HG02763 (cell line): ENCODE measurements around the gene EPS8L2.
"Not testable (repeated sequence)": the region's sequence is repeated elsewhere in the genome, so short reads cannot be mapped to it uniquely, and the experiment has no call there.

Experiments used
- ATAC-seq: cut with Tn5 transposase; IDR thresholded peaks from one replicate; pipeline ENCODE4 v1.9.1; 2021; ENCODE audit warnings: mild to moderate bottlenecking, moderate library complexity; ENCODE audit not compliant: unreplicated experiment

The EPS8L2 gene

DNA sequence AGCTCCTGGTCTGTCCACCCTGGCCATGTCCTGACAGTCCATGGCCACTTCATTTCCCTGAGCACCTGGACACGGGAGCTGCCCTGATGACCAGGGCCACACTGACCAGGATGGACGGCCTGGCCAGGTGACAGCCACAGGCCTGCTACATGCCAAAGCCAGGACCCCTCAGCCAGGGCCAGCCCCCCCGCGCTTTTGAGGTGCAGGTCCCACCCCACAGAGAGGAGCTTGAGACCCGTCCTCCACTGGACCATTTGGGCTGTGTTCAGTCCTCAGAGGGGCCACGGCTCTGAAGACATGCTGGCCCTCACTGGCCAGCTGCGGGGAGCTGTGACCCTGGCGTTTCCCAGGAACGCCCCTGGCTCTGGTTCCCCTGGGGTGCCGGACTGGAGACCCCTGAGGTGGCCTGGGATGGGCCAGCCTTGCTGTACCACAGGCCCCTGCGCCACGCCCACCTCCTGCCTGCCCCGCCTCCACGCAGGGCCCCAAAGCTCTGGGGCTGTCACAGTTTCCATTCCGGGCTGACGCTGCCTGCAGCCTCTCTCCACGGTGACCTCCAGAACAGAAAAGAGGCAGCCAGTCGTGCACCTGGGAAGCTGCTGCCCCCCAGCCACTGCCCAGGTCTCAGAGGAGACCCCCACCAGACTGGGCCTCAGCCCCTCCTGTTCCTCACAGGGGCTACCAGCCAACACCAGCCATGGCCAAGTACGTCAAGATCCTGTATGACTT, 18.2 kb downstream of the EPS8L2 start:
- ATAC-seq = no peak

DNA sequence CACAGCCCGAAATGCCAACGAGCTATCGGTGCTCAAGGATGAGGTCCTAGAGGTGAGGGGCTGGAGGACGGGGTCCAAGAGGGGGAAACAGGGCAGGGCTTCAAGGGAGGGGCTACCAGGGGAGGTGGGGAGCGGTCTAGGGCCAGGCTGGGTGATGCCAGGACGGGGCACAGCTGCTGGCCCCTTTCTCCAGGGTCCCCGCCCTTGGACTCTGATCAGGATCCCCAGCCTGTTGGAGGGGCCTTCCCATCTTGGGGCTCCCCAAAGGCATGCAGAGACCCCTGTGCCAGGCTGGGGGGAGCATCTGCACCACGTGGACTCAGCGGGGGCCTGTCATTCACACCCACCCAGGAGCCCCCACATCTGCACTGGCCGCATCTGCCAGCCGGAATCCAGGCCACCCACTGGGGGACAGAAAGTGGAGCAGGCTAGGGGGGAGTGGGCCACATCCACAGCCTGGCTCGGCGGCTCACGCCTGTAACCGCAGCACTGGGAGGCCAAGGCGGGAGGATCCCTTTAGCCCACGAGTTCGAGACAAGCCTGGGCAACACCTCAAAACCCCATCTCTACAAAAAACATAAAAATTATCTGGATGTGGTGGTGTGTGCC, 18.9 kb downstream of the EPS8L2 start:
- no peak for ATAC-seq

DNA sequence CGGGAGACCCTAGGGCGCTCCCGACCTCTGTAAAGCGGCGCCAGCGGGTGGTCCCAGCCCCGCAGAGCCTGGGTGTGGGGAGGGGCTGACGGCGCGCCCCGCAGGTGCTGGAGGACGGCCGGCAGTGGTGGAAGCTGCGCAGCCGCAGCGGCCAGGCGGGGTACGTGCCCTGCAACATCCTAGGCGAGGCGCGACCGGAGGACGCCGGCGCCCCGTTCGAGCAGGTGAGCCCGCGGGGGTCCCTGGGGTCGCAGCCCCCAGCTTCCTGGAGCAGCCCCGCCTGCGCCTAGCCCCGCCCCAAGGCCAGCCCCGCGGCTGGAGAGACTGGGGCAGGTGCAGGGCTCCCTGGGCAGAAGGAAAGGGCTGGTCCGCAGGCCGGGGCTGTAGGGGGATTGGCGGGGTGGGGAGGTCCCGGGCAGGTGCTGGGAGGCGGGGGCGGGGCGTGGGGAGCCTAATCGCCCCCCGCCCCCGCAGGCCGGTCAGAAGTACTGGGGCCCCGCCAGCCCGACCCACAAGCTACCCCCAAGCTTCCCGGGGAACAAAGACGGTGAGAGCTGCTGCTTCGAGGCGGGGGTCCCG, 19.7 kb downstream of the EPS8L2 start:
- ATAC-seq = no peak

DNA sequence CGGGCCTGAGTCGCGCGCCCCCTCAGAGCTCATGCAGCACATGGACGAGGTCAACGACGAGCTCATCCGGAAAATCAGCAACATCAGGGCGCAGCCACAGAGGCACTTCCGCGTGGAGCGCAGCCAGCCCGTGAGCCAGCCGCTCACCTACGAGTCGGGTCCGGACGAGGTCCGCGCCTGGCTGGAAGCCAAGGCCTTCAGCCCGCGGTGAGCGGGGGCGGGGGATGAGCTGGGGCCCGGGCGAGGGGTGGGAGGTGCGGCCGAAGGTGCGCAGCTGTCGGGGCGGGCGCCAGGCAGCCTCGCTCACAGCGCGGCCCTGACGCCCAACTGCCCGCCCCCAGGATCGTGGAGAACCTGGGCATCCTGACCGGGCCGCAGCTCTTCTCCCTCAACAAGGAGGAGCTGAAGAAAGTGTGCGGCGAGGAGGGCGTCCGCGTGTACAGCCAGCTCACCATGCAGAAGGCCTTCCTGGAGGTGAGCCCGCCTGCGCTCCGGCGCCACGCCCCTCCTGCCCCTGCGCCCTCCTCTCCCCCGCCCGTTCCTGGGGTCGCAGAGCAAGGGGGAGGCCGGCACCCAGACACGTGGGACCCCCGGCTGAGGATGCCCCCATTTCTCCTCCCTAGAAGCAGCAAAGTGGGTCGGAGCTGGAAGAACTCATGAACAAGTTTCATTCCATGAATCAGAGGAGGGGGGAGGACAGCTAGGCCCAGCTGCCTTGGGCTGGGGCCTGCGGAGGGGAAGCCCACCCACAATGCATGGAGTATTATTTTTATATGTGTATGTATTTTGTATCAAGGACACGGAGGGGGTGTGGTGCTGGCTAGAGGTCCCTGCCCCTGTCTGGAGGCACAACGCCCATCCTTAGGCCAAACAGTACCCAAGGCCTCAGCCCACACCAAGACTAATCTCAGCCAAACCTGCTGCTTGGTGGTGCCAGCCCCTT, 20.5 kb downstream of the EPS8L2 start:
- no peak for ATAC-seq

DNA sequence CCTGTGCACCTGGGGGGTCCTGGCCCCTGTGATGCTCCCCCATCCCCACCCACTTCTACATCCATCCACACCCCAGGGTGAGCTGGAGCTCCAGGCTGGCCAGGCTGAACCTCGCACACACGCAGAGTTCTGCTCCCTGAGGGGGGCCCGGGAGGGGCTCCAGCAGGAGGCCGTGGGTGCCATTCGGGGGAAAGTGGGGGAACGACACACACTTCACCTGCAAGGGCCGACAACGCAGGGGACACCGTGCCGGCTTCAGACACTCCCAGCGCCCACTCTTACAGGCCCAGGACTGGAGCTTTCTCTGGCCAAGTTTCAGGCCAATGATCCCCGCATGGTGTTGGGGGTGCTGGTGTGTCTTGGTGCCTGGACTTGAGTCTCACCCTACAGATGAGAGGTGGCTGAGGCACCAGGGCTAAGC, 21.3 kb downstream of the EPS8L2 start:
- ATAC-seq = no peak

DNA sequence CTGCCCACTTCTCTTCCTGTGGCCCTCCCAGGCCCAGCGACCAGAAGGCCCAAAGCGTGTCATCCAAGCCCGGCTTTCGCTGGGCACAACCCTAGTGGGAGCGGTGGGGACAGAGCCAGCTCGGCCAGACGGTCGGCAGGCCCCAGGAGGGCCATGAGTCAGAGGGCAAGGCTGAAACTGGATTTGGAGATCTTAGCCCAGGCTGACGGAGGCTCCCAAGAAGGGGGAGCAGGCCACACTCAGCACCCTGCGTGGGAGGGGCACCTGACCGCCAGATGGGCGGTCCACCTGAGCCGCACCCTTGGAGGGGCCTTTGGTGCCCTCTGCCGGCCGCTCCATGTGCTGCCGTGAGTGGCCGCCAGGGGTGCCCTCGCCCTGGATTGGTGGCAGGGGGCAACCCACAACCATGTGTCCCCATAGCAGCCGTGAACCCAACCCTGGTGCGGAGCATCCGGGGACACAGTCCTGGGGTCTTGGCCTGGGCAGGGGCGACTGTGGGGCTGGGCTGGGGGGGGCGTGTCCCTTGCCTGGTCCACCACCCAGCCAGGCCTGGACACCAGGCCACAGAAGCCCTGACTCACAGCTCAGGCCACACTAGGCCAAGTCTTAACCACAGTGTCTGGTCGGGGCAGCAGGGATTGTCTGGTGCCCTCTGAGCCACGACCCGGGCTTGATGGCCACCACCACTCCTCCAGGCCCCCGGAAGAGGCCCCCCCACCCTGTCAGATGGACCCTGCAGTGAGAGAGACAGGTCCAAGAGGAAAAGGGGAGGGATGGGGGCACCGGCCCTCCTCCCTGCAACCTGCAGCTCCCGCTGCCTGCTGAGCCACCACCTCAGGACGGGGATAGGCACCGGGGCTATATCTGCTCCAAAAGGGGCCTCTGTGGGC, 22.1 kb downstream of the EPS8L2 start:
- peak; percentile 40 for ATAC-seq

DNA sequence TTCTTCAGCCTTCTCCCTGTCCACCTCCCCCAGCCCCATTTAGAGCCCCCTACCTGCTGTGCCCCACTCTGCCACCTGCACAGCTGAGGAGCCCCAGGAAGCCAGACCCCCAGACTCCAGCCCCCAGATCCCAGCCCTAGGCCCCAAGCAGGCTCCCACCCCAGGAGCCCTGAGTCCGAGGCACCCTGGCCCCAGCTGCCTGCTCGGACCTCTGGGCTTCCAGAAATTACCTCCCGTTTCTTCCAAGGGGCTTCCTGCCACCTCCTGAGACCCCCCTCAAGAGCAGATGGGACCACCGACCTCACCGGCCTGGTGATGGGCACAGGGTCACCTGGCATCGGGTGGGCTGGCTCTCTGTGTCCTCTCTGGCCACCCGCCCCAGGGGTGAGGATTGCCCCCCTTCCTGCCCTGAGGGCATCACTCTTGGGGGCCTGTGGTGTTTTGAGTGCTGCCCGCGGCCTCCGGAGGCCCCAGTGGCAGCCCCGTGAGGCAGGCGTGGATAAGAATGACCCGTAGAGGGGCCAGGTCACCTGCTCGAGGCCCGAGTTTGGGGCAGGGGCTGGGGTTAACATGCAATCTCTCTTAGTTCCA, 23.0 kb downstream of the EPS8L2 start:
- ATAC-seq = no peak

DNA sequence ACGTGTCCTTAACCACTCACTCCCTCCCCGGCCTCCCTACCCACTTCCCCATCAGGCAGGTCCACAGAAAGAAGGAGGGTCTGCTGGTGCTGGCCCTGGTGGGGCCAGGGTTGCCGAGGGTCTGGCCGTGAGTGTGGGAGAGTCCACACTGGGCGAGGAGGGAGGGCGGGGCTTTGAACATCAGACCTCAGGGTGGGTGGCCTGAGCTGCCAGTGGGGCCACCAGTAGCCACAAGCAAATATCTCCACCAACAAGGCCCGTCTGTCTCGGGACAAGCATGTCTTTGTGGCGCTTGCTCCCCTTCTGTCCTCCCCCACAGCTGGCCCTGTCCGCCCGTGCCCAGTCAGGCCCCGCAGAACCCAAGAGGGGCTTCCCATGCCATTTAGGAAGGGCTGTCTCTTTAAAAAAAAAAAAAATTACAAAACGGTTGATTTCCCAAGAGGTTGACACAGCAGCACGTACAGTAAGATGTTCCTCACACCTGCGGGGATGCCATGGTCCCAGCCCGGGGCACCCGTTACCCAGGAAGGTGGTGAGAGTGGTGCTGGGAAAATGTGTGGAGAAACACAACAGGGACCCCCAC, 23.6 kb downstream of the EPS8L2 start:
- ATAC-seq = no peak

DNA sequence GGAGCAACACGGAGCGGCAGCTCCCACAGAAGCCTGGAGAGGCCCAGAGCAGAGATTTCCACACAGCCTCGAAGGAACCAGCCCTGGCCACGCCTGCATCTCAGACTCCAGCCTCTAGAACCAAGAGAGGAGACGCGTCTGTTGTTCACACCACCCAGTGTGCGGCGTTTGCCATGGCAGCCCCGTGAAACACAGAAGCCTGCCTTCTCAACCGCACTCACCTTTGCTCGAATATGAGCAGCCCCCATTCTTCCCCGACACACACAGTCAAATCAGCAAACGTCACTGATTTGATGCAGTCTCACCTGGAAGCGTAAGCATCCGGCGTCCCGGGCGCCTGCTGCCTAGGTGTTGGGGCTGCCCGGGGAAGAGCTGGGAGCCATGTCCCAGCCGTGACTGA, 27.0 kb downstream of the EPS8L2 start:
- ATAC-seq = no peak

DNA sequence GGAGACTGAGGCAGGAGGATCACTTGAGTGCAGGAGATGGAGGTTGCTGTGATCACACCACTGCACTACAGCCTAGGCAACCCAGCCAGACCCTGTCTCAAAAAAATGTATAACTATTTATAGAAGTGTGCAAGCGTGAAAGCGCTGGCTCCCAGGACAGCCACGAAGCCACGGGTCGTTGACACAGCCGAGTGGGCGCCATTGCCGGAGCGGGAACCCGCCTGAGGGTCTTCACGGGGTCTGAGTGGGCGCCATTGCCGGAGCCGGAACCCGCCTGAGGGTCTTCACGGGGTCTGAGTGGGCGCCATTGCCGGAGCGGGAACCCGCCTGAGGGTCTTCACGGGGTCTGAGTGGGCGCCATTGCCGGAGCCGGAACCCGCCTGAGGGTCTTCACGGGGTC, 28.5 kb downstream of the EPS8L2 start:
- not testable (repeated sequence) for ATAC-seq

DNA sequence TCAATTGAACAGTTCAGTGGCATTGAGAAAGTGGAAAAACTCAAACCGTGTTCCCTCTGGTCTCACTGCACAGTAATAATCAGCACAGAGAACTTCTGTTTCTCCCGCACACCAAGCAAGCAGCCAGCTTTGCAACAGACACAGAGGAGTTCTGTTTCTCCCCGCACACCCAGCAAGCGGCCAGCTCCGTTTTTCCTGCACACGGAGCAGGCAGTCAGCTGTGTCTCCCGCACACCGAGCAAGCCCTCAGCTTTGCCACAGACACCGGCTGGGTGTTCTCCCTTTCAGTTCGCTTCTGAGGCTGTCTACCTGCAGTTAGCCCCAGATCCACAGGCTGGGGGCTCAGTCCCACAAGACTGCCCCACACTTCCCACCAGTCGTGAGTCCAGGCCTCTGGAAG, 31.3 kb downstream of the EPS8L2 start:
- no peak for ATAC-seq

DNA sequence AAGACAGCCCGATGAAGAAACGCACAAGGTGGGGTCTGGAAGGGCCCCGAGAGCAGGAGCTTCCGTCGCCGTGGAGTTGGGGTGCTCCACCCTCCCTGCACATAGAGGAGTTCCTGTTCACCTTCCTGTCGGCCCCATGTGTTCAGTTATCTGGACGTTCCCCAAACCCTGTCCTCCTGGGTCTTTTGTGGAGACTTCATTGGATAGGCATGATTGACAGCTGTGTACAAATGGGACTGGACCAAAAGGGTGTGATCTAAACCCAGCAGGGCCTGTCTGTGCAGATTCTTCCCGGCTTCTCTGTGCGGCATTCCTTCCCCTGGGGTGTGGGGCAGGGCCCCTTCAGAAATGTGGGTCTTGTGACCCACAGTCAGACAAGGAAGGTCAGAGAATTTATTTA, 31.9 kb downstream of the EPS8L2 start:
- ATAC-seq = not testable (repeated sequence)

DNA sequence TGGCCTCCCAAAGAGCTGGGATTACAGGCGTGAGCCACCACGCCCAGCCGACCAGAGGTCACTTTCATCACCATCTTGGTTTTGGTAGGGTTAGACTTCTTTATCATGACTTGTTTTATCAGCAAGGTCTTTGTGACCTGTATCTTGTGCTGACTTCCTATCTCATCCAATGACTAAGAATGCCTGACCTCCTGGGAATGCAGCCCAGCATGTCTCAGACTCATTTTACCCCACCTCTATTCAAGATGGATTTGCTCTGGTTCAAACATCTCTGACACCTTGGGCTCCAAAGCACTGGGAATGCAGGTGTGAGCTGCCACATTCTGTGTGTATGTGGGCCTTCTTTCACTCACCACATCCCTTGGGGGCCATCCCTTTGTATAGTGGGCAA, 36.1 kb downstream of the EPS8L2 start:
- no peak for ATAC-seq

DNA sequence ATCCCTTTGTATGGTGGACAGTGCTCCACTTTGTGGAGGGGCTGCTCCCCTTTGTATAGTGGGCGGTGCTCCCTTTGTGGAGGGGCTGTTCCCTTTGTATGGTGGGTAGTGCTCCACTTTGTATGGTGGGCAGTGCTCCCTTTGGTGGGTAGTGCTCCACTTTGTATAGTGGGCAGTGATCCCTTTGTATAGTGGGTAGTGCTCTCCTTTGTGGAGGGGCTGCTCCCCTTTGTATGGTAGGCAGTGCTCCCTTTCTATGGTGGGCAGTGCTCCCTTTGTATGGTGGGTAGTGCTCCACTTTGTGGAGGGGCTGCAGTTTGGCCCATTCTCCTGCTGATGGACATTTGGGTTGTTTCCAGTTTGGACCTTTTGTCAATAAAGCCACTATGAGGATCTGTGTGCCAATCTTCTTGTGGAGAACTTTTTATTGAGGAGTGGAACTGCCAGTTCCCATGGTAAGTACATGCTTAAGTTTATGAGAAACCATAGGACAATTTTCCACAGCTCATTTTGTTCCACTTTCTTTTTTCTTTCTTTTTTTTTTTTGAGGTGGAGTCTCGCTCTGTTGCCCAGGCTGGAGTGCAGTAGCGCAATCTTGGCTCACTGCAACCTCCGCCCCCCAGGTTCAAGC, 36.7 kb downstream of the EPS8L2 start:
- ATAC-seq = no peak

DNA sequence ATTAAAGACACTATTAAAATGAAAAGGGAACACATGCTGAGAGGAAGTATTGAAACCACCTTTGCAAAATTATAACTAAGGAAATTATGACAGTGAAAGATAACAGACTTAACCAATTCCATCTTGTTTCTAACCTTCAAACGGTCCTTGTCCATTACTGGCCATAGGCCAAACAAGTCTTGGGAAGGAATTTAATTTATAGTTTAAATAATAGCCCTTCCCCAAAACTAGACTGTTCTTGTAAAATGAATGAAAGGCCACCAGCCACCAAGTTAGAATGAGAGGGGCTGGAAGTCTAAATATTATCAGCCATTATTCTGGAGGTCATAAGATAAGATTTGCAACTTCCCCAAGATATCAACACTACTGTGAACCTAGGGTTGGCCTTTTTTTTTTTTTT, 39.4 kb downstream of the EPS8L2 start:
- no peak for ATAC-seq

DNA sequence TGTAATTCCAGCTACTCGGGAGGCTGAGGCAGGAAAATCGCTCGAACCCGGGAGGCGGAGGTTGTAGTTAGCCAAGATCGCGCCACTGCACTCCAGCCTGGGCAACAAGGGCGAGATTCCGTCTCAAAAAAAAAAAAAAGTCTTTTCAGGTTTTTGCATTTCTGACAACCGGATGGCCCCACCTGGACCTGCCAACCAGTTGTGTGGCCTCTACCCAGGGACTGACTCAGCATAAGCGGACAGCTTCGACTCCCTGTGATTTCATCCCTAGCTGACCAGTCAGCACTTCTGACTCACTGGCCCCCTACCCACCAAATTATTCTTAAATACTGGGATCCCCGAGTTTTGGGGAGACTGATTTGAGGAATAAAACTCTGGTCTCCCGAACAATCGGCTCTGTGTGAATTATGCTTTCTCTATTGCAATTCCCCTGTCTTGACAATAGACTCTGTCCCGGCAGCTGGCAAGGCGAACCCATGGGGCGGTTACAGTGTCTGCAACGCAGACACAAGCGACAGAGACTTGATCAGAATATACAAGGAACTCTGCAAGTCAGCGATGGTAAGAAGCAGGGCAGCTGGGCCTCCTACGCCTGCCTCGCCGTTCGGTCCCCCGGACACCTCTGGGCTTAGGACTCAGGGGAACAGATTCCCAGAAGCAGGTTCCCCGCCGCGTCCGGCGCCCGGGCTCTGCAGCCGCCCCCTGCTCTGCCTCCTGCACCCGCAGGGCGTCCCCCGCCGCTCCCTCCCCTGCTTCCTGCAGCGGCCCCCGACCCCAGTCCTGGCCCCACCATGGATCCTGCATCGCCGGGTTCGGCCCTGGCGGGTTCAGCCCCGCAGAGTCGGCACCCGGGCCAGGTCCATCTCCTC, 40.5 kb downstream of the EPS8L2 start:
- ATAC-seq = no peak

DNA sequence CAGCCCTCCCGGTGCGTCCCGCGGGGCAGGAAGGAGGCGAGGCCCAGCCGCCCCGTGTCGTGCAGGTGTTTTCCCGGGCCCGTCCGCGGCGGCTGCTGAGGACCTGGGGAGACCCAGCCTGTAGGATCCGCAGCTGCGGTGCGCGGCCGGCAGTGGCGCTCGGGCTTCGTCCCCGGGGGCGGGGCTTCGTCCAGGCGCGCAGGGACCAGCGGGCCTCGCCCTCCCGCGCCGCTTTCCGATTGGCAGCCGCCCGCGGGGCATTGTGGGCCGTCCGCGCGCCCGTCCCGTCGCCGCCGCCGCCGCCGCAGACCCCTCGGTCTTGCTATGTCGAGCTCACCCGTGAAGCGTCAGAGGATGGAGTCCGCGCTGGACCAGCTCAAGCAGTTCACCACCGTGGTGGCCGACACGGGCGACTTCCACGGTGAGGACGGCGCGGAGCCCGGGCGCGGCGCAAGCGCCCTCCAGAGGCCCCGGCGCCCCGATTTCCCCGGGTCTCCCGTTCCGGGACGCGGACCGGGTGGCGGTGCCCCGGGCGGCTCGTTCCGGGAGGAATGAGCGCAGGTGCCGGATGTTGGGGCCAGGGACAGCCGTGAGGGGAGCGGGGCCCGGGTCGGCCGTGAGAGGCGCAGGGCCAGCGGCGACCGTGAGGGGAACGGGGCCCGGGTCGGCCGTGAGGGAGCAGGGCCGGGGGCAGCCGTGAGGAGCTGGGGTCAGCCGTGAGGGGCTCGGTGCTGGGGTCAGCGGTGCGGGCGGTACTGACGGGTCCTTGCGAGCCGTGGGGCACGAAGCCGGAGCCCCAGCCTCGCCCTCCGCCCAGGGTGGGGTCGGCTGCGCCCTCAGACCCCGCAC, 41.4 kb downstream of the EPS8L2 start, which contains the start of gene TALDO1:
TSS of gene TALDO1 (plus strand) at position 307 of the 849 bp plus-strand sequence. CDS start at position 325, 18 bp downstream.
- peak; percentile 86 for ATAC-seq
